H1 (cell line): Measurements from ENCODE around the gene EMD. TPM values are rescaled to one million over a fixed set of nuclear protein-coding genes. Genes with fewer than 3 reads are reported as not detected.
"Not testable (repeated sequence)": the region's sequence is repeated elsewhere in the genome, so short reads cannot be mapped to it uniquely, and the experiment has no call there.

Source experiments
- CTCF ChIA-PET: fragments of 300-600 bp; sonication (Branson Sonifier 250); formaldehyde crosslinking; loops from one replicate; lab custom pipeline; 2021; ENCODE audit not compliant: partially characterized antibody; lab: Charles Lee
- POLR2A ChIA-PET: fragments of 300-600 bp; sonication (Branson Sonifier 250); formaldehyde crosslinking; loops from one replicate; lab custom pipeline; 2021; ENCODE audit warnings: inconsistent platforms; ENCODE audit not compliant: partially characterized antibody; lab: Charles Lee
- DNase-seq, 2 experiments: peaks; one replicate each; pipeline versions ENCODE4 v3.0.0 to v3.0.0-alpha.2; 2010 to 2022; ENCODE audit warnings: low spot score in 2 of 2, low read depth in 1 of 2, mixed read lengths in 1 of 2
- FAIRE-seq: peaks from 2 replicates; lab custom pipeline; 2011; peaks lifted over from hg19 to GRCh38; lab: Jason Lieb, UNC
- H2AFZ ChIP-seq: 2 replicates; pipeline ENCODE4 v1.8.1; 2012; ENCODE audit warnings: low read length, inconsistent platforms
- H2AK5ac ChIP-seq: 2 replicates; pipeline ENCODE4 v1.6.1; 2013; ENCODE audit warnings: low read depth, low read length
- H2BK120ac ChIP-seq: replicated peaks from 2 replicates; pipeline ENCODE3; 2013; ENCODE audit warnings: low read depth, low read length, inconsistent platforms
- H2BK12ac ChIP-seq: 2 replicates; pipeline ENCODE4 v1.6.1; 2013; ENCODE audit warnings: low read depth, low read length
- H2BK15ac ChIP-seq: 2 replicates; pipeline ENCODE4 v1.6.1; 2013; ENCODE audit warnings: low read length
- H2BK20ac ChIP-seq: 2 replicates; pipeline ENCODE4 v1.6.1; 2013; ENCODE audit warnings: low read length
- H2BK5ac ChIP-seq: 2 replicates; pipeline ENCODE4 v1.6.1; 2013; ENCODE audit warnings: low read depth, low read length
- H3K14ac ChIP-seq: 2 replicates; pipeline ENCODE4 v1.6.1; 2013; ENCODE audit warnings: inconsistent platforms; ENCODE audit not compliant: insufficient read length
- H3K18ac ChIP-seq: 2 replicates; pipeline ENCODE4 v1.6.1; 2013; ENCODE audit warnings: low read length; ENCODE audit errors: extremely low read depth
- H3K23ac ChIP-seq: 2 replicates; pipeline ENCODE4 v1.6.1; 2013; ENCODE audit warnings: inconsistent platforms; ENCODE audit not compliant: insufficient read length
- H3K23me2 ChIP-seq: 2 replicates; pipeline ENCODE4 v1.6.1; 2013; ENCODE audit warnings: low read depth, low read length
- H3K27ac ChIP-seq: 2 replicates; pipeline ENCODE4 v1.6.1; 2011; ENCODE audit warnings: low read depth, low read length, inconsistent platforms
- H3K27me3 ChIP-seq, 4 experiments: replicated peaks in 1 of 4; 1 replicate in 1 of 4; 2 replicates in 3 of 4; pipeline versions ENCODE4 v1.6.1 to v1.8.1; 2011 to 2013; ENCODE audit warnings: low read length in 3 of 4, mild to moderate bottlenecking in 3 of 4, inconsistent platforms in 2 of 4, mixed read lengths in 2 of 4, moderate library complexity in 1 of 4; ENCODE audit not compliant: control insufficient read depth in 3 of 4, insufficient read depth in 3 of 4; ENCODE audit errors: extremely low read depth in 1 of 4
- H3K36me3 ChIP-seq, 4 experiments: 2 replicates each; pipeline versions ENCODE4 v1.6.1 to v1.8.1; 2011 to 2013; ENCODE audit warnings: mild to moderate bottlenecking in 4 of 4, low read length in 3 of 4, moderate library complexity in 2 of 4, control low read depth in 1 of 4, inconsistent platforms in 1 of 4; ENCODE audit not compliant: insufficient read depth in 4 of 4, control insufficient read depth in 2 of 4
- H3K4ac ChIP-seq: replicated peaks from 2 replicates; pipeline ENCODE3; 2013; ENCODE audit warnings: low read length, low read depth, mixed read lengths, inconsistent platforms; ENCODE audit not compliant: insufficient read length
- H3K4me1 ChIP-seq, 4 experiments: replicated peaks in 1 of 4; 1 replicate in 1 of 4; 2 replicates in 3 of 4; pipeline versions ENCODE4 v1.6.1 to v1.8.1; 2011 to 2013; ENCODE audit warnings: low read length in 3 of 4, inconsistent platforms in 2 of 4, mixed read lengths in 1 of 4; ENCODE audit not compliant: insufficient read depth in 4 of 4, control insufficient read depth in 3 of 4
- H3K4me2 ChIP-seq, 2 experiments: 2 replicates each; pipeline versions ENCODE4 v1.6.1 to v1.8.1; 2011 to 2013; ENCODE audit warnings: low read depth in 2 of 2, low read length in 2 of 2, control low read depth in 1 of 2, inconsistent platforms in 1 of 2, mild to moderate bottlenecking in 1 of 2; ENCODE audit not compliant: insufficient read depth in 1 of 2
- H3K4me3 ChIP-seq, 4 experiments: fragments of 200-600, 300-600 bp in 1 of 4; sonication (generic), shearing (Covaris generic), sonication (Bioruptor Twin) in 1 of 4; 2 replicates each; pipeline versions ENCODE4 v1.5.1 to v1.8.1; 2011 to 2016; ENCODE audit warnings: low read length in 4 of 4, low read depth in 3 of 4, control low read depth in 2 of 4, inconsistent platforms in 2 of 4, mild to moderate bottlenecking in 2 of 4, mixed read lengths in 1 of 4, moderate library complexity in 1 of 4; ENCODE audit not compliant: insufficient read depth in 2 of 4; ENCODE audit errors: extremely low read depth in 1 of 4
- H3K56ac ChIP-seq: replicated peaks from 2 replicates; pipeline ENCODE3; 2013; ENCODE audit warnings: low read depth, mild to moderate bottlenecking, mixed read lengths, low read length, inconsistent platforms; ENCODE audit not compliant: insufficient read length
- H3K79me1 ChIP-seq: 2 replicates; pipeline ENCODE4 v1.6.1; 2013; ENCODE audit warnings: low read depth, low read length, control low read depth
- H3K79me2 ChIP-seq, 2 experiments: 2 replicates each; pipeline versions ENCODE4 v1.6.1 to v1.8.1; 2012 to 2013; ENCODE audit warnings: low read length in 2 of 2, mild to moderate bottlenecking in 2 of 2, inconsistent platforms in 1 of 2; ENCODE audit not compliant: insufficient read depth in 2 of 2, control insufficient read depth in 1 of 2
- H3K9ac ChIP-seq, 4 experiments: replicated peaks in 1 of 4; 1 replicate in 1 of 4; 2 replicates in 3 of 4; pipeline versions ENCODE4 v1.6.1 to v1.8.1; 2011 to 2013; ENCODE audit warnings: low read depth in 3 of 4, low read length in 3 of 4, control low read depth in 2 of 4, mild to moderate bottlenecking in 2 of 4, moderate library complexity in 2 of 4, inconsistent platforms in 1 of 4; ENCODE audit errors: extremely low read depth in 1 of 4
- H3K9me3 ChIP-seq, 2 experiments: 2 replicates each; pipeline versions ENCODE4 v1.6.1 to v1.8.1; 2012 to 2013; ENCODE audit warnings: mild to moderate bottlenecking in 2 of 2, moderate library complexity in 2 of 2, control low read depth in 1 of 2, inconsistent platforms in 1 of 2, low read depth in 1 of 2, low read length in 1 of 2, mixed read lengths in 1 of 2; ENCODE audit not compliant: insufficient read depth in 2 of 2
- H4K20me1 ChIP-seq, 2 experiments: replicated peaks in 1 of 2; 2 replicates each; pipeline versions ENCODE3 to v1.8.1; 2011 to 2013; ENCODE audit warnings: inconsistent platforms in 2 of 2, low read length in 2 of 2, mild to moderate bottlenecking in 1 of 2; ENCODE audit not compliant: insufficient read depth in 2 of 2, control insufficient read depth in 1 of 2
- H4K5ac ChIP-seq: 2 replicates; pipeline ENCODE4 v1.6.1; 2013; ENCODE audit warnings: low read length, low read depth, mixed read lengths, inconsistent platforms; ENCODE audit not compliant: insufficient read length
- H4K8ac ChIP-seq: 2 replicates; pipeline ENCODE4 v1.8.0; 2013; ENCODE audit warnings: mild to moderate bottlenecking, moderate library complexity, low read length, inconsistent platforms; ENCODE audit not compliant: insufficient read depth; ENCODE audit errors: extremely low read depth
- H4K91ac ChIP-seq: replicated peaks from 2 replicates; pipeline ENCODE3; 2013; ENCODE audit warnings: low read length, mixed read lengths, inconsistent platforms; ENCODE audit not compliant: insufficient read length
- WGBS, 2 experiments: shearing (Covaris generic) in 1 of 2; methylation state at CpG; one replicate each; pipeline versions ENCODE4 v1.1.6 to v1.1.7; 2013 to 2015; ENCODE audit warnings: low lambda C conversion rate in 2 of 2, mixed read lengths in 2 of 2, inconsistent platforms in 1 of 2, low coverage in 1 of 2, missing lambda C conversion rate in 1 of 2; ENCODE audit not compliant: insufficient replicate concordance in 2 of 2, insufficient coverage in 1 of 2, insufficient read length in 1 of 2; ENCODE audit errors: extremely low coverage in 1 of 2, missing lambda C conversion rate in 1 of 2; 5-methylcytosine and 5-hydroxymethylcytosine counted together
- polyA plus RNA-seq, 7 experiments: library from polyadenylated mRNA; depleted of rRNA in 3 of 7; stranded (reverse) in 5 of 7; unstranded in 2 of 7; fragments of >200 nt in 5 of 7; fragments of 200-250 nt in 2 of 7; gene quantifications; 1 replicate in 5 of 7; 2 replicates in 1 of 7; 4 replicates in 1 of 7; pipeline versions ENCODE4 v1.2.1 to v1.2.3, GENCODE V29; 2011 to 2013; ENCODE audit warnings: missing spikeins in 2 of 7, mixed read lengths in 2 of 7
- total RNA-seq: library from RNA; stranded (reverse); fragmentation: NEBNext Ultra II Directional; extraction: Animal tissue kit (Norgen Biotek cat#: 25700); gene quantifications from 2 replicates; pipeline ENCODE4 v1.2.1, GENCODE V29; 2021

The EMD gene
- total and polyA plus RNA-seq, 2 of the 8 experiments (the other 6 are each of a cell fraction or from before 2014, with no cell fraction given) = 45.5 to 109 TPM

DNA sequence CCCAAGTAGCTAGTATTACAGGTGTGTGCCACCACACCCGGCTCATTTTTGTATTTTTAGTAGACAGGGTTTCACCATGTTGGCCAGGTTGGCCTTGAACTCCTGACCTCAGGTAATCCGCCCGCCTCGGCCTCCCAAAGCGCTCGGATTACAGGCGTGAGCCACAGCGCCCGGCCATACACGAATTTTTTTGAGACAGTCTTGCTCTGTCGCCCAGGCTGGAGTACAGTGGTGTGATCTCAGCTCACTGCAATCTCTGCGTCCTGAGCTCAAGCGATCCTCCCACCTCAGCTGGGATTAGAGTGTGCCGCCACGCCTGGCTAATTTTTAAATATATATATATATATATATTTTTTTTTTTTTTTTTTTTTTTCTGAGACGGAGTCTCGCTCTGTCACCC, 17.3 kb downstream of the EMD start:
- not testable (repeated sequence) for H4K5ac ChIP-seq, DNase-seq, H2BK5ac ChIP-seq, H2BK120ac ChIP-seq, H3K27ac ChIP-seq, H3K23me2 ChIP-seq, H3K18ac ChIP-seq, H3K27me3 ChIP-seq, H2BK15ac ChIP-seq, H3K9ac ChIP-seq, H2BK12ac ChIP-seq, H2BK20ac ChIP-seq, H4K8ac ChIP-seq, H3K4me1 ChIP-seq, H3K9me3 ChIP-seq, H4K20me1 ChIP-seq, H3K4ac ChIP-seq, H3K79me1 ChIP-seq, H3K56ac ChIP-seq, H4K91ac ChIP-seq, H2AK5ac ChIP-seq, FAIRE-seq, H3K4me3 ChIP-seq, H3K23ac ChIP-seq, H3K14ac ChIP-seq, H2AFZ ChIP-seq
- ChIA-PET CTCF (interaction anchor here (0.6 to 4.9 kb wide), 3 partner anchors 23 to 138 kb away, joined by 3 to 20 read pairs (median 4); partner anchors contain the start of gene FLNA), POLR2A (interaction anchor here (1.1 to 8.4 kb wide), 11 partner anchors 13 to 131 kb away, joined by 3 to 124 read pairs (median 36); partner anchors contain the start of genes ATP6AP1, DNASE1L1, EMD and FLNA)
- Histone ChIP-seq H3K36me3 (peaks cover 13 to 25% (median 19%) of the 10 kb centered on the region in 4 experiments), H3K4me2 (peak overlapping the region in 1 of 2 experiments; percentile 85; a peak in 2 of 4 replicates), H3K79me2 (peaks cover 0 to 15% of the 10 kb centered on the region in 2 experiments; a peak in 2 of 4 replicates)
- 90% methylated on average over 4 of the region's 17 CpGs; no CpG with 5 or more reads in 1 of the 2 experiments for WGBS, 2 experiments
